Femur (tissue), 1 donor: ENCODE measurements around the gene ATP5PO.
"Not testable (repeated sequence)": the region's sequence is repeated elsewhere in the genome, so short reads cannot be mapped to it uniquely, and the experiment has no call there.

ENCODE experiments used
- DNase-seq: peaks from one replicate; pipeline ENCODE4 v3.0.0-alpha.2; 2017

The ATP5PO gene

GRCh38 chr21:33897739-33898138 is 17.9 kb downstream of the ATP5PO start:
- DNase-seq, result no peak

- DNase-seq, result no peak
Measured at GRCh38 chr21:33897098-33897497, 18.5 kb downstream of the ATP5PO start.

GRCh38 chr21:33896691-33897090 is 18.9 kb downstream of the ATP5PO start:
- no peak for DNase-seq

- no peak for DNase-seq
Measured at GRCh38 chr21:33895356-33895755, 20.2 kb downstream of the ATP5PO start.

GRCh38 chr21:33894736-33895288 is 20.8 kb downstream of the ATP5PO start:
- DNase-seq, result peak; percentile 92

GRCh38 chr21:33893917-33894316 is 21.7 kb downstream of the ATP5PO start:
- no peak for DNase-seq

GRCh38 chr21:33892853-33893252 is 22.8 kb downstream of the ATP5PO start:
- DNase-seq, result no peak

- DNase-seq, result no peak
Measured at GRCh38 chr21:33890187-33890586, 25.4 kb downstream of the ATP5PO start.

- no peak for DNase-seq
Measured at GRCh38 chr21:33886321-33886720, 29.3 kb downstream of the ATP5PO start.

- no peak for DNase-seq
Measured at GRCh38 chr21:33885172-33885514, 30.5 kb downstream of the ATP5PO start.

GRCh38 chr21:33884376-33885171 is 31.0 kb downstream of the ATP5PO start:
- DNase-seq, result no peak

GRCh38 chr21:33883118-33883517 is 32.5 kb downstream of the ATP5PO start:
- no peak for DNase-seq

- DNase-seq, result no peak
Measured at GRCh38 chr21:33881689-33882440, 33.7 kb downstream of the ATP5PO start.

GRCh38 chr21:33880626-33881025 is 35.0 kb downstream of the ATP5PO start:
- DNase-seq, result no peak

- DNase-seq, result no peak
Measured at GRCh38 chr21:33878824-33879223, 36.8 kb downstream of the ATP5PO start.

- no peak for DNase-seq
Measured at GRCh38 chr21:33875026-33875695, 40.4 kb downstream of the ATP5PO start.

GRCh38 chr21:33874161-33874560 is 41.4 kb downstream of the ATP5PO start:
- no peak for DNase-seq

GRCh38 chr21:33872881-33873515 is 42.6 kb downstream of the ATP5PO start:
- no peak for DNase-seq

- no peak for DNase-seq
Measured at GRCh38 chr21:33871171-33871570, 44.4 kb downstream of the ATP5PO start.

- no peak for DNase-seq
Measured at GRCh38 chr21:33870768-33871167, 44.8 kb downstream of the ATP5PO start.

- DNase-seq, result no peak
Measured at GRCh38 chr21:33869873-33870272, 45.7 kb downstream of the ATP5PO start.

GRCh38 chr21:33867868-33868267 is 47.7 kb downstream of the ATP5PO start:
- not testable (repeated sequence) for DNase-seq

- DNase-seq, result no peak
Measured at GRCh38 chr21:33866826-33867225, 48.8 kb downstream of the ATP5PO start.
